Left lung (tissue), 10 donors: ENCODE data around the gene ESYT3. TPM values are rescaled to one million over a fixed set of nuclear protein-coding genes. Genes with fewer than 3 reads are reported as not detected.

Experiments used
- ATAC-seq: fragments of 200-7000 bp; cut with Tn5 transposase; one replicate; pipeline ENCODE4 v1.9.1; 2020; ENCODE audit warnings: moderate library complexity
- DNase-seq, 4 donors: peaks; one replicate each; pipeline ENCODE4 v3.0.0-alpha.2; 2013 to 2020
- H3K27ac ChIP-seq, 2 donors: fragments of 200-600 bp; sonication (generic) in 1 of 2; one replicate each; pipeline versions ENCODE4 v1.5.0 to v1.8.0; 2020 to 2021
- H3K27me3 ChIP-seq, 2 donors: fragments of 200-600 bp; sonication (generic) in 1 of 2; one replicate each; pipeline versions ENCODE4 v1.5.0 to v1.8.0; 2020 to 2021
- H3K36me3 ChIP-seq, 2 donors: fragments of 200-600 bp; sonication (generic) in 1 of 2; one replicate each; pipeline versions ENCODE4 v1.5.0 to v1.8.0; 2020 to 2021
- H3K4me1 ChIP-seq, 2 donors: fragments of 200-600 bp; one replicate each; pipeline ENCODE4 v1.8.0; 2021
- H3K4me3 ChIP-seq, 2 donors: fragments of 200-600 bp; sonication (generic) in 1 of 2; one replicate each; pipeline versions ENCODE4 v1.5.0 to v1.8.0; 2020 to 2021; ENCODE audit warnings: mild to moderate bottlenecking in 1 of 2
- H3K9me3 ChIP-seq, 2 donors: fragments of 200-600 bp; sonication (generic) in 1 of 2; one replicate each; pipeline versions ENCODE4 v1.5.0 to v1.8.0; 2020 to 2021
- CTCF ChIP-seq, 2 donors: fragments of 200-600 bp; sonication (generic) in 1 of 2; IDR thresholded peaks; one replicate each; pipeline versions ENCODE4 v1.5.0 to v1.8.0; 2021; ENCODE audit warnings: antibody characterized with exemption in 2 of 2
- intact Hi-C, 2 donors: fragments of 100-400 bp; cut with DNase I; formaldehyde crosslinking; loops; one replicate each; pipeline versions ENCODE4 v1.11.2 to v1.14.2; 2022
- polyA plus RNA-seq, 6 donors: library from polyadenylated mRNA; unstranded; fragments of 120-200 nt; gene quantifications; one replicate each; pipeline ENCODE4 v1.2.1, GENCODE V29; 2013; ENCODE audit not compliant: insufficient read length in 6 of 6
- total RNA-seq, 2 donors: library from RNA; stranded (reverse); fragmentation: NEBNext Ultra II Directional; extraction: Animal tissue kit (Norgen Biotek cat#: 25700); gene quantifications; one replicate each; pipeline ENCODE4 v1.2.1, GENCODE V29; 2021
- donor health status: DM: no; HTN: yes; CAD: no.
- donor health status: DM: no; HTN: no; CAD: no.

The ESYT3 gene
- total and polyA plus RNA-seq, 8 donors, result 18.7 to 44.4 (median 37.4) TPM

- no peaks in the 10 kb centered on the region for H3K9me3 ChIP-seq
- ATAC-seq, result no peak
- DNase-seq, result no peak
- H3K4me3 ChIP-seq, result no peak overlapping the region
- no peak for TF ChIP-seq CTCF (IDR thresholded peaks at IDR 0.05)
- no peaks in the 10 kb centered on the region for H3K4me1 ChIP-seq
- peaks cover 0 to 11% of the 10 kb centered on the region in 2 donors for H3K36me3 ChIP-seq
- intact Hi-C loops, result no loop called here
- no peaks in the 10 kb centered on the region for H3K27me3 ChIP-seq
- H3K27ac ChIP-seq, result no peak overlapping the region
Measured at GRCh38 chr3:138397983-138398382, 36.4 kb upstream of the ESYT3 start.

- H3K27me3 ChIP-seq, result no peaks in the 10 kb centered on the region
- no peaks in the 10 kb centered on the region for H3K4me1 ChIP-seq
- H3K4me3 ChIP-seq, result no peak overlapping the region
- DNase-seq (no peak), ATAC-seq (no peak)
- H3K36me3 ChIP-seq, result peaks cover 0 to 19% of the 10 kb centered on the region in 2 donors
- intact Hi-C loops, result no loop called here
- H3K27ac ChIP-seq, result no peak overlapping the region
- H3K9me3 ChIP-seq, result no peaks in the 10 kb centered on the region
- TF ChIP-seq CTCF (IDR thresholded peaks at IDR 0.05), result no peak
Measured at GRCh38 chr3:138398791-138399575, 35.4 kb upstream of the ESYT3 start.

- no peaks in the 10 kb centered on the region for H3K27me3 ChIP-seq
- ATAC-seq (no peak), DNase-seq (no peak)
- H3K4me1 ChIP-seq, result no peaks in the 10 kb centered on the region
- H3K36me3 ChIP-seq, result peaks cover 0 to 27% of the 10 kb centered on the region in 2 donors
- H3K27ac ChIP-seq, result no peak overlapping the region
- intact Hi-C loops, result no loop called here
- TF ChIP-seq CTCF (IDR thresholded peaks at IDR 0.05), result no peak
- H3K9me3 ChIP-seq, result no peaks in the 10 kb centered on the region
- no peak overlapping the region for H3K4me3 ChIP-seq
Measured at GRCh38 chr3:138399766-138400165, 34.6 kb upstream of the ESYT3 start.

GRCh38 chr3:138400651-138401070 is 33.8 kb upstream of the ESYT3 start:
- H3K36me3 ChIP-seq, result peaks cover 0 to 31% of the 10 kb centered on the region in 2 donors
- TF ChIP-seq CTCF (IDR thresholded peaks at IDR 0.05), result no peak
- DNase-seq (no peak), ATAC-seq (no peak)
- no peaks in the 10 kb centered on the region for H3K27me3 ChIP-seq
- H3K4me1 ChIP-seq, result no peaks in the 10 kb centered on the region
- intact Hi-C loops, result no loop called here
- no peak overlapping the region for H3K27ac ChIP-seq
- H3K4me3 ChIP-seq, result no peak overlapping the region
- no peaks in the 10 kb centered on the region for H3K9me3 ChIP-seq

GRCh38 chr3:138401834-138402233 is 32.6 kb upstream of the ESYT3 start:
- H3K36me3 ChIP-seq, result peaks cover 0 to 31% of the 10 kb centered on the region in 2 donors
- TF ChIP-seq CTCF (IDR thresholded peaks at IDR 0.05), result no peak
- no peak overlapping the region for H3K4me3 ChIP-seq
- intact Hi-C loops, result no loop called here
- no peak for DNase-seq
- no peaks in the 10 kb centered on the region for H3K9me3 ChIP-seq
- no peak for ATAC-seq
- no peak overlapping the region for H3K27ac ChIP-seq
- H3K4me1 ChIP-seq, result no peaks in the 10 kb centered on the region
- no peaks in the 10 kb centered on the region for H3K27me3 ChIP-seq
